ENCODE data around the gene IRF5. TPM values are rescaled to one million over a fixed set of nuclear protein-coding genes. Genes with fewer than 3 reads are reported as not detected.

IRF5 gene
- polyA plus RNA-seq, 3 donors, result 130 to 170 (median 155) TPM

GRCh38 chr7:128921866-128922440, 15.8 kb upstream of the IRF5 start:
- peaks cover 35% of the 10 kb centered on the region for H3K4me1 Mint-ChIP-seq
- TF ChIP-seq, protein P1, sequence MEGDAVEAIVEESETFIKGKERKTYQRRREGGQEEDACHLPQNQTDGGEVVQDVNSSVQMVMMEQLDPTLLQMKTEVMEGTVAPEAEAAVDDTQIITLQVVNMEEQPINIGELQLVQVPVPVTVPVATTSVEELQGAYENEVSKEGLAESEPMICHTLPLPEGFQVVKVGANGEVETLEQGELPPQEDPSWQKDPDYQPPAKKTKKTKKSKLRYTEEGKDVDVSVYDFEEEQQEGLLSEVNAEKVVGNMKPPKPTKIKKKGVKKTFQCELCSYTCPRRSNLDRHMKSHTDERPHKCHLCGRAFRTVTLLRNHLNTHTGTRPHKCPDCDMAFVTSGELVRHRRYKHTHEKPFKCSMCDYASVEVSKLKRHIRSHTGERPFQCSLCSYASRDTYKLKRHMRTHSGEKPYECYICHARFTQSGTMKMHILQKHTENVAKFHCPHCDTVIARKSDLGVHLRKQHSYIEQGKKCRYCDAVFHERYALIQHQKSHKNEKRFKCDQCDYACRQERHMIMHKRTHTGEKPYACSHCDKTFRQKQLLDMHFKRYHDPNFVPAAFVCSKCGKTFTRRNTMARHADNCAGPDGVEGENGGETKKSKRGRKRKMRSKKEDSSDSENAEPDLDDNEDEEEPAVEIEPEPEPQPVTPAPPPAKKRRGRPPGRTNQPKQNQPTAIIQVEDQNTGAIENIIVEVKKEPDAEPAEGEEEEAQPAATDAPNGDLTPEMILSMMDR (IDR thresholded peaks at IDR 0.05), result no peak
- no peaks in the 10 kb centered on the region for H4K20me1 ChIP-seq (ENCODE audit: insufficient read depth, low read length)
- no peak overlapping the region for H3K9ac ChIP-seq (ENCODE audit: insufficient read depth, low read length, poor library complexity, severe bottlenecking)
- no peak overlapping the region for H3K4me2 ChIP-seq (replicated peaks; ENCODE audit: extremely low read depth, low read length, poor library complexity, severe bottlenecking)
- no peak for DNase-seq
- no peak overlapping the region for H3K27ac Mint-ChIP-seq
- intact Hi-C loops (cut with micrococcal nuclease), result no loop called here
- H3K36me3 ChIP-seq (replicated peaks in 1 of 2; ENCODE audit: control insufficient read depth in 1 of 2, insufficient read depth in 2 of 2, low read length in 2 of 2), result no peaks in the 10 kb centered on the region
- no peak overlapping the region for H3K4me3 ChIP-seq (replicated peaks in 1 of 3; ENCODE audit: low read depth in 2 of 3, low read length in 3 of 3)
- H3K4me3 Mint-ChIP-seq, result no peak overlapping the region
- peaks cover under 1 to 6% (median 3%) of the 10 kb centered on the region in 7 donors for H3K9me3 Mint-ChIP-seq
- H3K27ac ChIP-seq (ENCODE audit: low read depth in 1 of 2, low read length in 2 of 2), result no peak overlapping the region
- peaks cover 0 to 3% of the 10 kb centered on the region in 2 donors for H3K36me3 Mint-ChIP-seq
- no peak overlapping the region for H2AFZ ChIP-seq (ENCODE audit: insufficient read depth, low read depth, low read length, poor library complexity, severe bottlenecking)
- no peaks in the 10 kb centered on the region for H3K9me3 ChIP-seq (replicated peaks in 1 of 2; ENCODE audit: control insufficient read depth in 1 of 2, insufficient read depth in 1 of 2, low read length in 2 of 2)
- H3K27me3 Mint-ChIP-seq (ENCODE audit: low read depth in 3 of 3), result peaks cover 14 to 23% (median 18%) of the 10 kb centered on the region in 3 donors
- peaks cover 24 to 38% of the 10 kb centered on the region in 2 donors for H3K4me1 ChIP-seq (ENCODE audit: control insufficient read depth in 1 of 2, insufficient read depth in 2 of 2, low read length in 2 of 2)
- no peaks in the 10 kb centered on the region for H3K79me2 ChIP-seq (ENCODE audit: insufficient read depth, low read length)
- peaks cover 0 to 7% of the 10 kb centered on the region in 2 donors for H3K27me3 ChIP-seq (ENCODE audit: control insufficient read depth in 2 of 2, insufficient read depth in 2 of 2, low read length in 2 of 2)
- 82% methylated on average over 3 of the region's 9 CpGs for WGBS (ENCODE audit: insufficient coverage)

DNA sequence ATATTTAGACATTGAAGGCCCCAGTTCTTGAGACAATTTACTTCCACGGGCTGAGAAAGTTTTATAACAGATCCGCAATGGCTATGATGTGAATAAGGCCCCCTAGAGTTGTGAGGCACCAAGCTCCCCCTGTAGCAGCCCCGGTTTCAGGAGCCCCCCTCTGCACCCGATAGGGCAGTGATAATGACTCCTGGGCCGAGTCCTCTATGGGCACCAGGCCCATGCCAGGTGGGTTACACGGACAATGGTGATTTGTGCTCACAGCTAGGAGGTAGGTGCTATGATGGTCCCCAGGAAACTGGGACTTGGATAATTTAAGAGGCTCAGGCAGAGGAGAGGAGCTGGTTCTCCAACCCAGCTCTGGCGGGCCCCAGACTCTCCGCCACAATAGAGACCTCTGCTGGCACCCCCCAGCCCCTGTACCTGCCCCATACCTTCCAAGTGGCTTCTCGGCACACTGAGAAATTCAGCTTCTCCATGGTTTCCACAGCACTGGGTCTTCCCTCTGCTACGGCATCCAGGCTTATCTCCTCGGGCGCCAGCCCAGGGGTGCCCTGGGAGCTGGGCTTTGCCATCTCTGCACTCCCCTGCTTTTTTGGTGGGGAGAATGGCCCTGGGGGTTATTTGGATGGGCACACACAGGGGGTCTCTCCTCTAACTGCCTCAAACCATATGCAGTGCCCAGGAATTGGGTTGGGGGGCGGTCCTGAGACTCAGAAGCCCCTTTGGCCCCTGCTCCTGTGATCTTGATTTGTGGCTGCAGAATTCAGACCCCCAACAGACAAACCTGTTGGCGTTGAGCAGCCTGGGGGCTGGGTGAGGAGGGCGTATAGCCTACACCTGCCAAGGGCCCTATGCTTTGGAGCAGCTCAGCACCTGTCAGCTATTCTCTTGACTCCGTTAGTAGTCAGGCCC, 15.0 kb upstream of the IRF5 start:
- Mint-ChIP-seq H3K27me3 (ENCODE audit: low read depth in 3 of 3) (peaks cover 11 to 17% (median 11%) of the 10 kb centered on the region in 3 donors), H3K36me3 (no peaks in the 10 kb centered on the region), H3K9me3 (peaks cover 0 to 3% (median 0%) of the 10 kb centered on the region in 7 donors), H3K4me1 (peaks cover 35% of the 10 kb centered on the region), H3K4me3 (no peak overlapping the region), H3K27ac (no peak overlapping the region)
- TF ChIP-seq, protein P1 (IDR thresholded peaks at IDR 0.05), result no peak
- H3K36me3 ChIP-seq (replicated peaks in 1 of 2; ENCODE audit: control insufficient read depth in 1 of 2, insufficient read depth in 2 of 2, low read length in 2 of 2), result no peaks in the 10 kb centered on the region
- no peak overlapping the region for H3K4me3 ChIP-seq (replicated peaks in 1 of 3; ENCODE audit: low read depth in 2 of 3, low read length in 3 of 3)
- H2AFZ ChIP-seq (ENCODE audit: insufficient read depth, low read depth, low read length, poor library complexity, severe bottlenecking), result no peak overlapping the region
- H3K4me1 ChIP-seq (ENCODE audit: control insufficient read depth in 1 of 2, insufficient read depth in 2 of 2, low read length in 2 of 2), result peaks cover 24 to 38% of the 10 kb centered on the region in 2 donors
- H3K9me3 ChIP-seq (replicated peaks in 1 of 2; ENCODE audit: control insufficient read depth in 1 of 2, insufficient read depth in 1 of 2, low read length in 2 of 2), result no peaks in the 10 kb centered on the region
- DNase-seq, result no peak
- H3K4me2 ChIP-seq (replicated peaks; ENCODE audit: extremely low read depth, low read length, poor library complexity, severe bottlenecking), result no peak overlapping the region
- no peak overlapping the region for H3K9ac ChIP-seq (ENCODE audit: insufficient read depth, low read length, poor library complexity, severe bottlenecking)
- H3K27ac ChIP-seq (ENCODE audit: low read depth in 1 of 2, low read length in 2 of 2), result no peak overlapping the region
- intact Hi-C loops (cut with micrococcal nuclease), result no loop called here
- no peaks in the 10 kb centered on the region for H4K20me1 ChIP-seq (ENCODE audit: insufficient read depth, low read length)
- 91% methylated on average over 11 of the region's 16 CpGs for WGBS (ENCODE audit: insufficient coverage)
- H3K79me2 ChIP-seq (ENCODE audit: insufficient read depth, low read length), result no peaks in the 10 kb centered on the region
- peaks cover 0 to 5% of the 10 kb centered on the region in 2 donors for H3K27me3 ChIP-seq (ENCODE audit: control insufficient read depth in 2 of 2, insufficient read depth in 2 of 2, low read length in 2 of 2)
